ENCODE data around the gene PAK1. TPM values are rescaled to one million over a fixed set of nuclear protein-coding genes. Genes with fewer than 3 reads are reported as not detected.
A peak's percentile ranks its signal among the peaks of the same experiment; 100 is the strongest.
"Not testable (repeated sequence)": the region's sequence is repeated elsewhere in the genome, so short reads cannot be mapped to it uniquely, and the experiment has no call there.

Gene PAK1
- total RNA-seq, 1 donor from 2014 or later: 29.2 TPM

DNA sequence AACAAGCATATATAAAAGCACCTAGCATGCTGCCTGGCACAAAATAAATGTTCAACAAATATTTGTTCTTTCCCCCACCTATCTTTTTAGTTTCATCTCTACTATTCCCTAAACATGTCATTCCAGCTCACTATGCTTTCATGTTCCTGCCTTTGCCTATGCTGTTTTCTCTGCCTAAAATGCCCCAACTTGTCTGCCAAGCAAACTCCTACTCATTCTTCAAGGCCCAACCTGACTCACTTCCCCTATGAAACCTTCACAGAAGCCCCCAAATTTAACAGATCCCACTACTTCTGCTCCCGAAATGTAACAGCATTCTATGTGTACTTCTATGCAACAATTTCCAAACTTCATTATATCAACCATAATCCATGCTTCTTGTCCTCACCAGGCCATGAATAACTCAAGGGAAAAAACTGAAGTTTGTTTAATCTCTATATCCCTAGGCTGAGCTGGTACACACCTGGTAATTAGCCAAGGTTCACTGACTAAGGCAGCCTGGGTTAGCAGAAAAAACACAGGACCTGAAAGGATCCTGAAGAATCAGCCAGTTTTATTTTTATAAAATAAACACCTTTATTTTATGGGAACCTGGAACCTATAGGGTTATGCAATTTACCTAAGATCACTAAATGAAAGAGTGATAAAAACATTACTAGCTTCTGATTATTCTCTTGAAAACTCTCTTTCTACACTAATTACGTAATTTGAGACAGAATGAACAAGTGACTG is 72.2 kb downstream of the PAK1 start:
- ATAC-seq: peak; percentile 65

DNA sequence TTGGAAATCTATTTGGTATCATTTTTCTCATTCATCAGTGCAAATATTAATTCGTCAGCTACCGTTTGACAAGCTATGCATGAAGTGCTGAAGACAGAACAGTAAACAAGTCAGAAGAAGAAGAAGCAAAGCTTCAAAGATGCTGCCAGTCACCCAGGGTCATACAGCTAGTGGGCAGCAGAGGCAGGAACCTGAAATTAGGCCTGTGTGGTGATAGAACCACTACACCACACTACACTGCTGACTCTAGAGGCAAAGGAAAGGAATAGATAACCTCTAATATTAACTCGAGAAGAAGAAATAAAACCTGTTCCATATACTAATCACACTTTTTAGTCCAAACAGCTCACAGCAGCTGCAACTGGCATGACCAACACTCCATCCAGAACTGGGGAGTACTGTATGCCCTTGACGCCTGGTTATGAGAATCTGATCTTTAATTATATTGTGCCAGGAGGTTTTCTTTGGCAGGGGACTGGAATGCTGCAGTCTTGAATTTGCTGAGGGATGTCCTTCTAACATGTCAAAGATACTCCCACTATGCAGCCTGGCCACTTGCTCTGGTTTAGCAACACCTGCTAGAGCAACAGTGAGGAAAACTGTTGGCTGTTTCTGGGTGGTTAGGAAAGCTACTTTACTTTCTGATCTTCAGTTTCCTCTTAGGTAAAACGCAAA is 73.0 kb downstream of the PAK1 start:
- no peak for ATAC-seq

DNA sequence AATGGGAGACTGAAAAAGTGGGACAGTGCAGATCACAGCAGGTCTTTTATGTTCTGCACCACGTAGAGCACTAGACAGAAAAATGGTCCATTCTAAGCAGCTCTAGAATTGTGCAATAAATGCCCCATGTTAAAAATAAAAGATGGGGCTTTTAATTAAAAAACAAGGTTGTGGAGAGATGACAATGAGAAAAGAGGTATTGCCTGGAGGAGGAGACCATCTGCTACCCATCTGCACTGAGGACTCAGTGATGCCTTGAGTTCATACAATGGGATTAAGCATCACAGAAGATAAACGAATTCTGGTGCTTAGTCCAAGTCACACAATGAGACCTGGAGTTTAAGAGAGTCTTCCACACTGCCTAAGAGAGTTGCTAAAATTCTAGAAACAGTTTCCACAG is 73.6 kb downstream of the PAK1 start:
- no peak for ATAC-seq

DNA sequence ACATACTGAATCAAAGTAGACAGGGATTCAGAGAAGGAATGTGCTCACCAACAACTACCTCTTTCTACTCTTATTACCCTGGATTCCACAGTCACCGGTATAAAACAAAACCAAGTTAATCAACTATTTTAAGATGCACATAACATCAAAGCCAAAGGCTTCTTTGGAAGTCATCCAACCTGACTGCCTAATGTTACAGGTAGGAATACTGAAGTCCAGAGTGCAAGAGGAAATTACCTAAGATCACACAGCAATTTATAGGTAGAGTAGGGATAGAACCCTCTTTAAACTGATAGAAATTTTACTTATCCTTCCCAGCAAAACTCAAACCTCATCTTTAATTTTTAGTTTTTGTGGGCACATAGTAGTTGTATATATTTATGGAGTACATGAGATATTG is 76.3 kb downstream of the PAK1 start:
- no peak for ATAC-seq

DNA sequence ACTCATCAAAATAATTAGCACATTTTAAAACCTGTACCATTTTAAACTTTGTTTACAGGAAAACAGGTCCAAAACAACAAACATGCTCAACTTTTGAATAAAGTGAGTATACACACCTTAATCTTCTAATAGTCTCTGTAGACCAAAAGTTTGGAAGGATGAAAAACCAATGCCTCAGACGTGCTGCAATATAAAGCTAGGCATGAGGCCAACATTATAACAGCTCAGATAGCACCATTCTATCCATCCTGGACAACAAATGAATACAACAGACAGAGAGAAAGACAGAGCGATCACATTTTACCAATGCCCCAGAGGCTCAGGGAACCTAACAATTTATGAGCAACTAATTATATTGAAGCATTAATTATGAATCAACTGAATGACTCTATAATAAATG is 77.0 kb downstream of the PAK1 start:
- ATAC-seq: no peak

DNA sequence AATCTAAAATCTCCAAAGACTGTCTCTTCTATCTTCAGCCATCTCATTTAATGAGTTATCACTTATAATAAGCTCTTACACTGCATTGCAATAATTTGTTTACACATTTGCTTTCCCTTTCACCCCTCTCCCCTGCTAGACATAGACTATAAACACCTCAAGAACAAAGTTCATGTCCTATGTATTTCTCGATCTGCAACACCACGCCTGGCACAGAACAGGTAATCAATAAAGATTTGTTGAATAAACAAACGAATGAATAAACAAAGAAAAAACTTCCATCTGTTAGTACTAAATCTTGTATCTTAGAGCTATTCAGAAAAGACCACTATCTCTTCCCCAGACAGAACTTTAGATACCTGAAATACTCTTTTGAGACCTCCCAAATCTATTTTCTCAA is 77.6 kb downstream of the PAK1 start:
- ATAC-seq: no peak

DNA sequence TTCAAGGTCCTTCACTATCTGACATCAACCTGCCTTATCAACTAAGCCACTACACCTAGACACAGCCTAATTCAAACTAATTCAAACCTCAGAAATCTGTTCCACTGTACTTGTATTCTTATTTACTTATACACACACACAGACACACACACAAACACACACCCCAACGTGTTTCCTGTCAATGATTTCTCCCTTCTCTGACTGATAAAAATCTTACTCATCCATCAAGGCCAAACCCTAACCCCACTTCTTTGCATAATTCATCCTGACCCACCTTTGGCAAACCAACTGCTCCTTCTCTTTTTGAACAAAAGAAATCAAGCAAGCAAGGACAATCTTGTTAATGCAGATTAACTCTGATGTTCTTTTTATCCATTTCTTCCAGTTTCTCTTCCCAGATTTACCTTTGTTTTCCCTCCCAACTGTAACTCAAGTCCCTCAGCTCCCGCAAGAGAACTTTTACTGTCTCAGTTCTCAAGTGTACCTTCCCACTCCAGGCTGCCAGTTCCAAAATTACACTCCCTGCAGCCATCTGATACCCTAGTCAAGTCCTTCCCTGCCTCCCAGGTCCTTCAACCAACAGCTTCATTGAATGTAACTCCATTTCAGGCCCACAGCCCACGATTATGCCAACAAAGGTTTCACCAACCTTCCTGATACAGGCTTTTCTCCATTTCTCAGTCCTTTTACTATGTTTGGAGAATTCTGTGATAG is 78.3 kb downstream of the PAK1 start:
- ATAC-seq: no peak

DNA sequence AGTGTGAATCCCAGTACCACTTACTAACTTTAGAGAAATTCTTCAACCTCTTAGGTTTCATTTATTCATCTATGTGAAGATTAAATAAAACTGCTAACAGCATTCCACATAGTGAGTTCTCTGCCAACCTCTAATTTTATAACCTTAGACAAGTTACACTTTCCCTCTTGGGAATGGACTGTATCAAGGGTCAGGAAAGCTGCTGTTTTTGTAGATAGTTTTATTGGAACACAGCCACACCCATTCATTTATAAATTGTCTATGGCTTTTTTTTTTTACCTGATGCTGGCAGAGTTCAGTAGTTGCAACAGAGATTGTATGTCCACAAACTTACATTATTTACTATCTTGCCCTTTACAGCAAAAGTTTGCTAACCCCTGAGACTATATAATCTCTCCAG is 81.1 kb downstream of the PAK1 start:
- no peak for ATAC-seq

DNA sequence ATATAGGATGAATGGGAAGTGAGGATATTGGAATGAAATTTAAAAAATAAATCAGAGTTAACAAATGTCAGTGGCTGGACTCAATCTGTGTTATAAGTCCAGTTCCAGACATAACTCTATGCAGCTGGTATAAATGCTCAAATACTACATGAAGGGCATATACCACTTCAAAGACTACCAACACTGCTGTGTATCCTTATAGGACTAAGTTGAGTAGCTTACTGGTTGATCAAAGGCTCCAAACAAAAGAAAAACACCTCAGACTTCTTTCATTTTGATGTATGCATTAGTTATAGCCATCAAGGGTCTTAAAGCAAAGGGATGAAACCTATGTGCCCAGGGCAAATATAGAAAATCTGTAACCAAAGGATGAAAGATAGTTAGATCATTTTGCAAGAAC is 86.2 kb downstream of the PAK1 start:
- no peak for ATAC-seq

DNA sequence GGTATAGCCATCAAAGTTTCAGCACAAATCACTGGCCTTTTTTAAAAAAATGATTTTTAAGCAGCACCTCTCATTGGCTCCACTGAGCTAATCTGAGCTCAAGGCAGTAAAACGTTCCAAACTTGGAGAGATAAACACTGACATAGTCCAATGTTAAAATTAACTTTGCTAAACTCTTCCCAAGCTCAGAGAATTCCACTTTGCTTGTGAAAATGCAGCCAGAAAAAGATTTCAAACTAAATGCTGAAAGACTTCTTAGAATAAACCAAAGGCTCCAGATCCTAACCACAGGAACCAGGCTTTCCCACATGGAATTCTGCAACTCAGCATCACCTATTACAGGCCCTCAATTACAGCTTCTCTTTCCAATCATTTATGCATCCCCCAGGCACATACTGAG is 87.7 kb downstream of the PAK1 start:
- no peak for ATAC-seq

DNA sequence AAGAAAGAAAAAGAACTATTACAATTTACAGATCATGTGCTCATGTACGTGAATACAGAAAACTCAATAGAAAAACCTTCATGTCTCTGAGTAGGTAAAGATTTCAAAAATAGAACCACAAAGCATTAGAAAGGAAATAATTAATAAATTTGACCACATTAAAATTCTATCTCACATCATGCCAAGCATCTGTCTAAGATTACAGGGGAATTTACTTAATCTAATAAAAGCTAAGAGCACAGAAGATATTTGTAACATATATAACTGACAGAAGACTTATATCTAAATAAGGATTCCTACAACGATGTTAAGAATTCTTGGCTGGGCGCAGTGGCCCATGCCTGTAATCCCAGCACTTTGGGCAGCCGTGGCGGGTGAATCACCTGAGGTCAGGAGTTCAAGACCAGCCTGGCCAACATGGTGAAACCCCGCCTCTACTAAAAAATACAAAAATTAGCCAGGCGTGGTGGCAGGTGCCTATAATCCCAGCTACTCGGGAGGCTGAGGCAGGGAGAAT is 88.6 kb downstream of the PAK1 start:
- ATAC-seq: not testable (repeated sequence)

DNA sequence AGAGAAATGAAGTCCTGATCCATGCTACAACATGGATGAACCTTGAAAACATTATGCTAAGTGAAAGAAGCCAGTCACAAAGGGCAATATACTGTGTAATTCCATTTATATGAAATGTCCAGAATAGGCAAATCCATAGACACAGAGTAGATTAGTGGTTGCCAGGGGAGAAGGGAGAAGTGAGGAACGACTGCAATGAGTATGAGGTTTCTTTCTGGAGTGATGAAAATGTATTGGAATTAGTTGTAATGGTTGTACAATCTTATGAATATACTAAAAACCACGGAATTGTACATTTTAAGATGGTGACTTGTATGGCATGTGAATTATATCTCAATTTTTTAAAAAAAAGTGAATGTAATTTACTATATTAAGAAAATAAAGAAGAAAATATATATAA is 89.3 kb downstream of the PAK1 start:
- no peak for ATAC-seq

DNA sequence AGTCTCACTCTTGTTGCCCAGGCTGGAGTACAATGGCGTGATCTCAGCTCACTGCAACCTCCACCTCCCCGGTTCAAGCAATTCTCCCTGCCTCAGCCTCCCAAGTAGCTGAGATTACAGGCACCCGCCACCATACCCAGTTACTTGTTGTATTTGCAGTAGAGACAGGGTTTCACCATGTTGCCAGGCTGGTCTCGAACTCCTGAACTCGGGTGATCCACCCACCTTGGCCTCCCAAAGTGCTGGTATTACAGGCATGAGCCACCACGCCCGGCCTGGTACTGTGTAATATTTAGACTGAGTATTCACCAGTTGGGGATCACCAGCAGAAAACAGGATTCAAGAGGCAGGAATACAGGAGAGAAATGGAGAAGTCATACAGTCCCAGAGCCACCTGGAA is 90.5 kb downstream of the PAK1 start:
- ATAC-seq: not testable (repeated sequence)

DNA sequence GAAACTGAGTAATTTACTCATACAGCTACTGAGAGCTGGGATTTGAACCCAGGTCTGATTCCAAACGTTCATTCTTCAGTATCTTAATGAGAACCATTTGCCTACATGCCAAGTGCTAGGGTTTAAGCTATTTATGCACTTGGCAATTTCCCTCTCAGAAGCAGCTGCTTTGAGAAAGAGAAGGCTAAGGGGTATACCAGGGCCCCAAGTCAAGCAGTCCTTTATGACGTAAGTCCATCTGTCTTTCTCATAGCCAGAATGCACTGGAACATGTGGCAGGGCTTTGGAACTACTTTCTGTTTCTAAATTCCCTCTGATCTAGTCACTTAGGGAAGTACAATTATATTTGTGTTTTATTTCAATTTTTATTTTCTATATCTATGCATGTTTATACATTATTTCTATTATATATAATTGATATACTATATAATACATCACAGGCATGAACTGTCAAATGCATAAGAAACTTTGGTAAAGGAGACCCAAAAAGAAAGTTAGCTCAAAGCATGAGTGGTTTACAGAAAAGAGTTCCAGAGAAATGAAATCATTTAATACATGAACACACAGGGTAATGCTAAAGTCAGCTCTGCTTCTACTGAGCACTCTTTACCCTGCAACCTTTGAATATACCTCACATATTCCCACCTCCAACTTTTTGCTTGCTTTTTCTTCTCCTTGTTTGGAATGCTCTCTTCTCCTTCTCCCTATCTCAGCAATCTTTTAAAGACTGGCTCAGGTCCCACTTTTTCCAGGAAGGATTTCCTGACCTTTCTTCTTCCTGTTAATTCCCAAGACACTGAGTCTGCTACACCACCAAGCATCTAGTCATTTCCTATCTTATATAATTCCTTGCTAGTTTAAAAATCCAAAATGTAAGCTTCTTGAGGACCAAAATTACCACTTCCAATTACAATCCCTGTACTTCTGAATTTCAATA is 91.9 kb downstream of the PAK1 start:
- ATAC-seq: no peak

DNA sequence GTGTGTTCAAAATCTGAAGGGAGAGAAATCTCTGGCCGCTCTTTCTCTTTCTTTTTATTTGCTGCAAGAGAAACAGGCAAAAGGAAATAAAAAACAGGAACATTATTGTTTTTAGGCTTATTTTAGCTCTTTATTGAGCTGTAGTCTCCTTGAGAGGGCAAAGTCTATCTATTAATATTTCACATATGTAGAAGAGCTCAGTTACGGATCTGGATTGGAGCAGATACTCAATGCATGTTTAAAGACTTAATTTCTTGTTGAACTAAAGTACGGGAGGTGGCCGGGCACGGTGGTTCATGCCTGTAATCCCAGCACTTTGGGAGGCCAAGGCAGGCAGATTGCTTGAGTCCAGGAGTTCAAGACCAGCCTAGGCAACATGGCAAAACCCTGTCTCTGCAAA is 94.0 kb downstream of the PAK1 start:
- ATAC-seq: no peak

DNA sequence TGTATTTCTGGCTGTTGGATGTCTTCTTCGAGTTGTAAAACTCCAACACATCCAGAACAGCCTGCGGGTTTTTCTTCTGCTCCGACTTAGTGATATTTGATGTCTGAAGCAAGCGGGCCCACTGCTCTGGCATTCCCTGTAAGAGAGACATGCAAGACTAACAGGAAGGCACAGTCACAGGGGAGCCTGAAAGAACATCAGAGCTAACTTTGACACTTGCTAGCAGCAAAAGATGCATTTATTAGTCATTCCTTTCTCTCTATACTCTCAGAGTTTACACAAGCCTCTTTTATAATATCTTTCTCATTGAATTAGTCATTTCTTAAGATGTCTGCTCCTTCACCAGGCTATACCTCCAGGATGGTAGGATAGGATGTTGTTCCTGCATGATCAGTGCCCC is 94.6 kb downstream of the PAK1 start:
- peak; percentile 56 for ATAC-seq

DNA sequence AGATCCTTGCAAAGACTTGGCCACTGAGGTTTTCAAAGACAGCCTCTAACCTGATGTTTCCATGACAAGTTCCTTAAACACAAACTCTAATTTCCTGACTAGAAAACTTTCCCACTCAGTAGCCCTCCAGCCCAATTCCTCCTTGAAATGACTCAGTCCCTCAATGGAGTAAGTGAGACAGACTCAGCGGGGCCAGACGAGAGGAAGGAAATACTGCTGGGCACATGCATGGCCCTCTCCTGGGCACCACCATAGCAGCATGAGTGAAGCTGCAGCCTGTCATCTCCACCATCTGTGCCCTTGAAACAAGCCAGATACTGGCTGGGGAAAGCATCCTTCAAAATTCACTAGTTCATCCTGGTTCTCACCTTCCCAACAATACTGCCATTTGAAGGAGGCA is 96.2 kb downstream of the PAK1 start:
- ATAC-seq: no peak

DNA sequence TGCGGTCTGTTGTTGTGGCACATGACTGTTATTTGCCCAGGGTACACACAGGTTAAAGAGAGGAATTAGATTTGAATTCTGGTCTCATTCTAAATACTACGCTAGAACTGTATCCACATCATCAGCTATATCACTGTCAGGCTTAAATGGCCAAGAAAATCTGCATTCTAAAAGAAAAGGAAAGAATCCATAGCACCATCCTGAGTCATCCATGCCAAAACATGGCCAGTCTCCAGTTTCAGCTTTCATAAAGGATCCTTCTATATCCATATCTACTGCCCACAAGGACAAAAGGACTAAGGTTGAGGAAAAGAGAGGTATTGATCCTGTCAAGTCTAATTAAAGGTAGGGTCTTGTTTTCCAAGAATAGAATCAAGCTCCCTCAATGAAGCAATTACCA is 98.8 kb downstream of the PAK1 start:
- ATAC-seq: no peak

DNA sequence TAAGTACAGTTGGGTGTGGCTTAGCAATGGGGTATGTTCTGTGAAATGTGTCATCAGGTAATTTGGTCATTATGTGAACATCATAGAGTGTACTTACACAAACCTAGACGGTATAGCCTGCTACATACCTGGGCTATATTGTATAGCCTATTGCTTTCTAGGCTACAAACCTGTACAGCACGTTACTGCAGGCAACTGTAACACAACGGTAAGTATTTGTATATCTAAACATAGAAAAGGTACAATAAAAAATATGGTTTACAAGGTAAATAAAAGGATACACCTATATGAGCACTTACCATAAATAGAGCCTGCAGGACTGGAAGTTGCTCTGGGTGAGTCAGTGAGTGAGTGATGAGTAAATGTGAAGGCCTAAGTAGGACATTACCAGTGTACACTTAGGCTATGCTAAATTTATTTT is 99.3 kb downstream of the PAK1 start:
- peak; percentile 82 for ATAC-seq

DNA sequence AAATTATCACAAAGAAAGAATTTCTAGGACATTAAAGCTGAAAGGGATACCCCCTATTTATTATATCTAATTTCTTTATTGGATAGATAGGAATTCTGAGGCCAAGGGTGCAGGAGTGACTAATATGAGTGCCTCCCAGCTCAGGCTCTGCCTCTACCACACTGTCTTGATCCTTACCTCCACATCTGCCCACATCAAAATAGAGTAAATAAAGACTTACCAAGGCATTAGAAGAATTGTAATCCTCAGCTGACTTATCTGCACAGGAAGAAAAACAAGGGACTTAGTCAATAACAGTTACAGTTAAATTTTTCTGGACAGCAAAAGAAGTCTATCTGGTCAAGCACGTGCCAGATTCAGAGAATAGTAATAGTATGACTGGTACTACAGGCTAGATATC is 99.8 kb downstream of the PAK1 start:
- peak; percentile 56 for ATAC-seq

DNA sequence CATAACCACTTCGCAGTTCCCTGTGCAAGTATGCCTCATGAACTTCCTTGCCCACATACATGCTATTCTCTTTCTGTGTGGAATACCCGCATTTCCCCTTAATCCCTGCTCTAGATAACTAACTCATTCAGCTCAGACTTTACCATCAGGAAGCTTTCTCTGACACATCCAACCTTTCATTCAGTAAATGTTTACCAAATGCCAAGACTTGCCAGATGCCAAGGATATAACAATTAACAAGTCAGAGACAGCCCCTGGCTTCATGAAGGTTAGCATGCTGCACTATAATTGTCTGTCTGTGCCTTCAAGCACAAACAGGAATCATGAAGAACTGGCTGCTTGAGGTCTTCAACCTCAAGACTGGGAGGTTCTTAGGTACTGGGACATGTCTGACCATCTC is 101.2 kb downstream of the PAK1 start:
- no peak for ATAC-seq

DNA sequence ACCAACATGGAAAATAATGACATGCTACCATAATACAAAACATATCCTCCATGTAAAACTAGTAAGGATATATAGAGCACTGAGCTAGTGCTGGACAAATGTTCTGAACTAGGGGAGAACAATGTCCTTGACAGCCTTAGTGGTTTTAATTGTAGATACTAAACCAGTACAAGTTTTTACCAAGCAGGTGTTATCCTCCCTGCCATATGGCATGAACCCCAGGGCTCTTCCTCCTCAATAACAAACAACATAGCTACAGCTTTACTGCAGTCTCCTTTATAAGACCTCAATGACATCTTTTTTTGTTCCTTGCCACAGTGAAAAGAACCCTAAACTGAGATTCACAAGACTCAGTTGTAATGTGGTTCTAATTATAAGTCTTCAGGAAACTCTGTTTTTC is 102.2 kb downstream of the PAK1 start:
- ATAC-seq: no peak

DNA sequence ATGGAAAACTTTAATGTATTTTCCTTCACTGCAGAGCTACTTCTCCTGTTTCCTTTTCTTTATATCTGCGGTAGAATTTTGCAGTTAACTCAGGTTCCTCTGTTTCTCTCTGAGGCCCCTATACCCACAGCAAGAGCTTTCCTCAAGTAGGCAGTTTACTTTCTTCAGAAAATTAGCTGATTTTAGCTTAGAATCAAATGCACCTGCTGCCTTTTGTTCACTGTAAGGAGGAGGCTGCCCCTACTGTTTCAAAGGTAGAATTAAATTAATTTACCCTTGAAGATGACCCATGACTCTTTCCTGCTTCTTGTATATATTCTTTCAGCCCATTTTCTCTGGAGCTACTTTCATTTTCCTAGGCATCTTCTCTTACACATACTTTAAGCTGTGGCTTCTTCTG is 103.7 kb downstream of the PAK1 start:
- no peak for ATAC-seq
